ENCODE measurements around the gene EGLN3. TPM values are rescaled to one million over a fixed set of nuclear protein-coding genes. Genes with fewer than 3 reads are reported as not detected.

The EGLN3 gene
- total RNA-seq, 1 experiment from 2014 or later, result 3.6 TPM

- DNase-seq (ENCODE audit: low read depth, low spot score), result no peak
- Histone ChIP-seq H3K4me1 (ENCODE audit: control insufficient read depth, insufficient read depth, low read length) (no peaks in the 10 kb centered on the region), H3K27me3 (ENCODE audit: control insufficient read depth, insufficient read depth, low read length) (no peaks in the 10 kb centered on the region), H3K9me3 (ENCODE audit: control insufficient read depth, insufficient read depth, low read depth, low read length) (no peaks in the 10 kb centered on the region), H3K27ac (ENCODE audit: low read length) (no peak overlapping the region), H3K36me3 (ENCODE audit: control insufficient read depth, insufficient read depth, low read length) (no peaks in the 10 kb centered on the region), H3K4me3 (ENCODE audit: low read depth in 2 of 2, low read length in 2 of 2) (no peak overlapping the region)
- POLR2A ChIA-PET, result no interaction called here
- no TSS peak for BruUV-seq (replicated peaks)
- CTCF ChIA-PET, result no interaction called here
- no peak for TF ChIP-seq SIN3A (IDR thresholded peaks at IDR 0.05; ENCODE audit: borderline replicate concordance, insufficient read depth, low read depth, low read length)
- no peak for TF ChIP-seq REST (IDR thresholded peaks at IDR 0.05; ENCODE audit: insufficient read depth in 1 of 2, low read depth in 2 of 2, low read length in 1 of 2)
- TF ChIP-seq CTCF (IDR thresholded peaks at IDR 0.05), result no peak
- TF ChIP-seq TCF7L2 (IDR thresholded peaks at IDR 0.05; ENCODE audit: low read depth, low read length), result no peak
- no peak for TF ChIP-seq POLR2AphosphoS5 (IDR thresholded peaks at IDR 0.05; ENCODE audit: low read depth, low read length)
- intact Hi-C loops (cut with micrococcal nuclease; ENCODE audit: unreplicated experiment), result no loop called here
- ATAC-seq, result no peak
- in situ Hi-C loops (cut with HindIII; ENCODE audit: low pct_unique_long_range_greater_than_20kb, low sequenced_read_pairs), result no loop called here
These were observed 48.5 kb downstream of the EGLN3 start for GRCh38 chr14:33902363-33902762.

- POLR2A ChIA-PET, result no interaction called here
- Histone ChIP-seq H3K27ac (ENCODE audit: low read length) (no peak overlapping the region), H3K36me3 (ENCODE audit: control insufficient read depth, insufficient read depth, low read length) (no peaks in the 10 kb centered on the region), H3K27me3 (ENCODE audit: control insufficient read depth, insufficient read depth, low read length) (no peaks in the 10 kb centered on the region), H3K9me3 (ENCODE audit: control insufficient read depth, insufficient read depth, low read depth, low read length) (no peaks in the 10 kb centered on the region), H3K4me3 (ENCODE audit: low read depth in 2 of 2, low read length in 2 of 2) (no peak overlapping the region), H3K4me1 (ENCODE audit: control insufficient read depth, insufficient read depth, low read length) (no peaks in the 10 kb centered on the region)
- DNase-seq (ENCODE audit: low read depth, low spot score) (no peak), ATAC-seq (no peak)
- no TSS peak for BruUV-seq (replicated peaks)
- no peak for TF ChIP-seq CTCF (IDR thresholded peaks at IDR 0.05)
- TF ChIP-seq POLR2AphosphoS5 (IDR thresholded peaks at IDR 0.05; ENCODE audit: low read depth, low read length), result no peak
- TF ChIP-seq SIN3A (IDR thresholded peaks at IDR 0.05; ENCODE audit: borderline replicate concordance, insufficient read depth, low read depth, low read length), result no peak
- no peak for TF ChIP-seq TCF7L2 (IDR thresholded peaks at IDR 0.05; ENCODE audit: low read depth, low read length)
- no peak for TF ChIP-seq REST (IDR thresholded peaks at IDR 0.05; ENCODE audit: insufficient read depth in 1 of 2, low read depth in 2 of 2, low read length in 1 of 2)
- in situ Hi-C loops (cut with HindIII; ENCODE audit: low pct_unique_long_range_greater_than_20kb, low sequenced_read_pairs), result no loop called here
- CTCF ChIA-PET, result no interaction called here
- intact Hi-C loops (cut with micrococcal nuclease; ENCODE audit: unreplicated experiment), result no loop called here
These were observed 49.3 kb downstream of the EGLN3 start for GRCh38 chr14:33901426-33902155.
